PFSK-1 (cell line): ENCODE results near the gene GNG7.

Experiments
- FOXP2 ChIP-seq: optimal IDR thresholded peaks from 2 replicates; pipeline ENCODE3; 2011; ENCODE audit warnings: borderline replicate concordance, control low read depth, inconsistent platforms; ENCODE audit not compliant: insufficient read depth; ENCODE audit errors: extremely low read length, extremely low read depth
- POLR2AphosphoS5 ChIP-seq: IDR thresholded peaks from 2 replicates; pipeline ENCODE4 v1.6.1; 2012; ENCODE audit warnings: low read depth, mild to moderate bottlenecking, control low read depth, low read length, moderate library complexity
- SIN3A ChIP-seq: IDR thresholded peaks from 2 replicates; pipeline ENCODE4 v1.6.1; 2012; ENCODE audit warnings: mild to moderate bottlenecking, low read length, moderate library complexity, borderline replicate concordance; ENCODE audit not compliant: insufficient read depth
- TAF1 ChIP-seq: IDR thresholded peaks from 2 replicates; pipeline ENCODE4 v1.6.1; 2012; ENCODE audit warnings: low read length, control low read depth, borderline replicate concordance; ENCODE audit not compliant: insufficient read depth
- TF ChIP-seq, protein P1 (sequence below), 2 experiments: IDR thresholded peaks; 2 replicates each; pipeline versions ENCODE4 v1.6.1 to v1.8.0; 2011 to 2012; ENCODE audit warnings: low read depth in 2 of 2, low read length in 2 of 2, control low read depth in 1 of 2, inconsistent platforms in 1 of 2, mild to moderate bottlenecking in 1 of 2, moderate library complexity in 1 of 2; ENCODE audit not compliant: insufficient read depth in 1 of 2

Gene GNG7

DNA sequence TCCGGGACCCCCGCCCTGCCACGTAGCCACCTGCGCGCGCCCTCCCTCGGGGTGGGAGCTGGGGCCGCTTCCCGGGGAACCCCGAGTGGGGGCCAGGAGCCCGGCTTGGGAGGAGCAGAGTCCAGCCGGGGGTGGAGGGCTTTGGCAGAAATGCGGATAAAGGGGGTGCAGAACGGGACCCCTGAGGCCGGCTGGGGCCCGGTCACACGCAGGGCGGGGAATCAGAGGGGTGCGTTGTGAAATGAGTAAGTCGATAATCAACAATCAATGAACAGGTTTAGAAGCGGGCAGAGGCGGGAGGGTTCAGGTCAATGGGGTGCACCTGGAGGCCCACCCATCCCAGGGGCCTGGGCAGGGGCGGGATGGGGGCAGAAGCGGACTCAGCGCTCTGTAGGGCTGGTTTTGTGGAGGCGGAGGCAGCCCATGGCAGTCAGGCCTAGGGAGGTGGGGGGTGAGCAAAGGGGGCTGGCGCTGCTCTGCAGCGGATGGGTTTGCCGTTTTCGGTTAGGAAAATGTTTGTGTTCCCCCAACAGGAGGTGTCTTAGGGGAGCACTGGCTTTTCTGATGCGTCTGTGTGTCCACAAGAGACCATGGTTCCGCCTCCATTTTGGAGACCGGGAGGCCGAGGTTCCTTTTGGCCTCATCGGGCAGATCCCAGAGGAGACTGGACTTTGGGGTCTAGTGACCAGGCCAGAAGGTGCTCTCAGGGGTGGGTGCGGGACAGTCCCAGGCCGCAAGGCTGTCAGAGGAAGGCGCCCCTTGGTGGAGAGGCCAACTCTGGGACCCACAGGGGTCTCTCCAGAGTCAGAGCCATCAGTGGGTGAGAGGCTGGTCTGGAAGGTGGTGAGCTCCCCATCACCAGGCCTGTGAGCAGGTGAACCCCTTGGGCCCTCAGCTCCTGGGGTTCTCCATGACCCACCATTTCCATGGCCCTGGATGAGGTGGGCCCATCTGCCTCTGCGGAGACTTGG, 19.4 kb upstream of the GNG7 start:
- TF ChIP-seq POLR2AphosphoS5 = no peak
- no peak for TF ChIP-seq TAF1
- TF ChIP-seq FOXP2 = no peak

DNA sequence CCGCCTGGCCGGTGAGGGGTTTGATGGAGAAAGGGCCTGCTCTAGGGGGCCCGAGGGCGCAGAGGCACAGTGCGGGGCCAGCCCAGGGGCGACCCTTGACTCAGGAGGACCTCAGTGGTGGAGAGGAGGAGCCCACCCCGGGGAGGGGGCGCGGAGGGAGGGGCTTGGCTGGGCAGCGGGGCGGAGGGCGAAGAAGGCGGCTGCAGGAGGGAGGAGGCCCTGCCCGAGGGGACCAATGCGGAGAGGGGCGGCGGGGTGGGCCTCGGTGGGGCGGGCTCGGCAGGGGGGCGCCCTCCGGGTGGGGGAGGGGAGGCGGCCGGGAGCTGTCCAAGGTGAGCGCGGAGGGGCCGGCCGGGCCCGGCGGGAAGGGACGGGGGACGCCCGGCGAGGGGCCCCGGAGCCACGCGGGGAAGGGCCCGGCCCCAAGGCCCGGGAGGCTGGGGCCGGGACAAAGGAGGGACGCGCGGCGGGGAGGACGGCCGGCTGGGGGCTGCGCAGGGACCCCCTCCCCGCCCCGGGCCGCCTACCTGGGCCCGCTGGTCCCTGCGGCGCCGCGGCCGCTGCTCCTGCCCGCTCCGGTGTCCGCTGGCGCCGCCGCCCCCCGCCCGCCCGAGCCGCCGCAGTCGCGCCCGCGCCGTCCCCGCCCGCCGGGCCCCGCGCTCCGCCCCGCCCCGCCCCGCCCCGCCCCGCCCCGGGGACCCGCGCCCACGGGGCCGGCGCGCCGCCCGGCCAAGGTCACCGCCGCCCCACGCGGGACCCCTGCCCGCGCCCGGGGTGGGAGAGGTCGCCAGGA, 18.5 kb upstream of the GNG7 start, which contains the start of gene DIRAS1:
Gene DIRAS1 (minus strand): TSS at position 596 of the 793 bp plus-strand sequence. CDS start 3,566 bp downstream, outside the sequence.
- TF ChIP-seq, protein P1, sequence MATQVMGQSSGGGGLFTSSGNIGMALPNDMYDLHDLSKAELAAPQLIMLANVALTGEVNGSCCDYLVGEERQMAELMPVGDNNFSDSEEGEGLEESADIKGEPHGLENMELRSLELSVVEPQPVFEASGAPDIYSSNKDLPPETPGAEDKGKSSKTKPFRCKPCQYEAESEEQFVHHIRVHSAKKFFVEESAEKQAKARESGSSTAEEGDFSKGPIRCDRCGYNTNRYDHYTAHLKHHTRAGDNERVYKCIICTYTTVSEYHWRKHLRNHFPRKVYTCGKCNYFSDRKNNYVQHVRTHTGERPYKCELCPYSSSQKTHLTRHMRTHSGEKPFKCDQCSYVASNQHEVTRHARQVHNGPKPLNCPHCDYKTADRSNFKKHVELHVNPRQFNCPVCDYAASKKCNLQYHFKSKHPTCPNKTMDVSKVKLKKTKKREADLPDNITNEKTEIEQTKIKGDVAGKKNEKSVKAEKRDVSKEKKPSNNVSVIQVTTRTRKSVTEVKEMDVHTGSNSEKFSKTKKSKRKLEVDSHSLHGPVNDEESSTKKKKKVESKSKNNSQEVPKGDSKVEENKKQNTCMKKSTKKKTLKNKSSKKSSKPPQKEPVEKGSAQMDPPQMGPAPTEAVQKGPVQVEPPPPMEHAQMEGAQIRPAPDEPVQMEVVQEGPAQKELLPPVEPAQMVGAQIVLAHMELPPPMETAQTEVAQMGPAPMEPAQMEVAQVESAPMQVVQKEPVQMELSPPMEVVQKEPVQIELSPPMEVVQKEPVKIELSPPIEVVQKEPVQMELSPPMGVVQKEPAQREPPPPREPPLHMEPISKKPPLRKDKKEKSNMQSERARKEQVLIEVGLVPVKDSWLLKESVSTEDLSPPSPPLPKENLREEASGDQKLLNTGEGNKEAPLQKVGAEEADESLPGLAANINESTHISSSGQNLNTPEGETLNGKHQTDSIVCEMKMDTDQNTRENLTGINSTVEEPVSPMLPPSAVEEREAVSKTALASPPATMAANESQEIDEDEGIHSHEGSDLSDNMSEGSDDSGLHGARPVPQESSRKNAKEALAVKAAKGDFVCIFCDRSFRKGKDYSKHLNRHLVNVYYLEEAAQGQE (IDR thresholded peaks at IDR 0.05; ENCODE audit: insufficient read depth in 1 of 2, low read depth in 2 of 2, low read length in 2 of 2) = peak; percentile 72 to 86; a peak in 3 of 4 replicates
- TF ChIP-seq SIN3A = no peak

DNA sequence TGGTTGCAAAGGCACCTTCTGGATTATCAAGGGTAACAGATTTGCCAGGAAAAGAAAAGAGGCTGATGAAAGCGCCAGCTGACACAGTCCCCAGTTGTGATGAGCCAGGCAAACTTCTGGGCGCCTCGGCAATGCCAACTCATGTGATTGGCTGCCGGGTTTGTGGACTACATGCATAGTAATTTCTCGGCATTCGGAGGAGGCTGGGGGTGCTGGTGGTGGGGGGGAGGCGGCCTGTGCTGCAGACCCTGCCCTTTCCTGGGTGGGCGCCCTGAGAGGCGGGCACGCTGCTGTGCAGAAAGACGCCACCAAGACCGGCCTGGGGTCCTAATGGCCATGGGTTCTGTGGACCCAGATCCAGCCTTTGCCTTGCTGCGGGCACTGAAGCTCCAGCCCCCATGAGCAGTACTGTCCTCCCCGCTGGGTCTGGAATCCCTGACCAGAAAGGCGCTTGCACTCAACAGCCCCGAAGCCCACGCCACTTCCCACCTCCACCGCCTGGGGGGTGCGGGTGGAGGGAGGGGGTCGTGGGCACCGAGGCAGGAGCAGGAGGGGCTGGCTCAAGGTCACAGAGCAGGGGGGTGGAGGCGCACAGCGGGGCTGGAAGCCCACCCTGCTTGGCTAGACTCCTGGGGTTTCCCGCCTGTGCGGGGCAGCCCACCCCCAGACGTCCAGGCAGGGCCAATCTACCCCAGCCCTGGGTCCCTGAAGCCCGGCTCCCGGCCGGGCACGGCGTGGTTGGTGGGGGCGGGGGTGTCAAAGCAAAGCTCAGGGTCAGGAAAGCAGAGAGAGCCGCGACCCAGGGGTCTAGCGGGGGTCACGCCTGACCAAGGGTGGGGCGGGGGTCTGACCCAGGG, 17.7 kb upstream of the GNG7 start:
- TF ChIP-seq POLR2AphosphoS5 (no peak), SIN3A (no peak), TAF1 (no peak), FOXP2 (no peak)
- TF ChIP-seq, protein P1 (IDR thresholded peaks at IDR 0.05; ENCODE audit: insufficient read depth in 1 of 2, low read depth in 2 of 2, low read length in 2 of 2) = no peak

DNA sequence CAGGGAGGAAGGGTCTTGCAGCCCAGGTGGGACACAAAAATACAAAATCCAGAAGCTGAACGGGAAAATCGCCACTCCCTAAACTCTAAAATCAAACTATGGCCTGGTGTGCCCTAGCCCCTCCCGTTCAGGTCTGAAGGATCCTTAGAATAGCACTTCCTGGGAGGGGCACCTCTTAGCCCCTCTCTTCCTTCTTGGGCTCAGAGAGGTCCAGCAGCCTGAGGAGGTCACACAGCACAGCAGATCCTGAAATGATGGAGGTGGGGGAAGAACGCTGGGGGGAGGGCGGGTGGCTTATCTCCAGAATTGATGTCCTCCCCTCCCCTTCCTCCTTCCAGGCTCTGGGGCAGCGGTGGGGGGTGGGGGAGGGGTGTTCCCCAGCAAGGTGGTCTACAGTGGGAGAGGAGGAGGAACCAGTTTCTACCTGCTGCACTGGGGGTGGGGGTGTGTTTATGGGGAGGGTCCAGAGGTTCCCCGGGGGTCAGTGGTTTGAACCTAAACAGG, 16.8 kb upstream of the GNG7 start:
- TF ChIP-seq SIN3A (no peak), FOXP2 (no peak), POLR2AphosphoS5 (no peak), TAF1 (no peak)
- TF ChIP-seq, protein P1 (IDR thresholded peaks at IDR 0.05; ENCODE audit: insufficient read depth in 1 of 2, low read depth in 2 of 2, low read length in 2 of 2) = no peak
